IMR-90 (cell line): Measurements from ENCODE around the gene LCN12. TPM values are rescaled to one million over a fixed set of nuclear protein-coding genes. Genes with fewer than 3 reads are reported as not detected.

Experiments
- ATAC-seq: fragments of 200-7000 bp; cut with Tn5 transposase; 2 replicates; pipeline ENCODE4 v1.9.1; 2020; ENCODE audit warnings: low read depth, mild to moderate bottlenecking, moderate library complexity
- BruUV-seq: library from RNA; stranded (reverse); fragments of 400-500 nt; replicated peaks from 2 replicates; lab custom pipeline; 2021; lab: Mats Ljungman, UMichigan
- CTCF ChIA-PET: fragments of 300-600 bp; formaldehyde crosslinking; extraction: SDS; loops from one replicate; lab custom pipeline; 2021; ENCODE audit warnings: antibody characterized with exemption; lab: Yijun Ruan, JAX
- POLR2A ChIA-PET: fragments of 300-600 bp; sonication (Branson Sonifier 250); formaldehyde crosslinking; loops from one replicate; lab custom pipeline; 2022; ENCODE audit warnings: antibody characterized with exemption; ENCODE audit not compliant: unreplicated experiment; lab: Charles Lee
- DNase-seq: peaks from one replicate; pipeline ENCODE4 v3.0.0; 2013
- H2AFZ ChIP-seq: replicated peaks from 2 replicates; pipeline ENCODE3; 2013; ENCODE audit warnings: low read length, mild to moderate bottlenecking; ENCODE audit not compliant: poor library complexity
- H2AK5ac ChIP-seq: 2 replicates; pipeline ENCODE4 v1.6.1; 2013; ENCODE audit warnings: low read depth, low read length, inconsistent platforms
- H2AK9ac ChIP-seq: replicated peaks from 2 replicates; pipeline ENCODE3; 2013; ENCODE audit warnings: mild to moderate bottlenecking, low read depth, low read length, moderate library complexity; ENCODE audit not compliant: poor library complexity
- H2BK120ac ChIP-seq: 2 replicates; pipeline ENCODE4 v1.6.1; 2013; ENCODE audit warnings: low read depth, low read length, inconsistent platforms
- H2BK15ac ChIP-seq: 3 replicates; pipeline ENCODE4 v1.6.1; 2013; ENCODE audit warnings: low read depth, low read length, inconsistent platforms
- H2BK20ac ChIP-seq: 2 replicates; pipeline ENCODE4 v1.6.1; 2013; ENCODE audit warnings: low read depth, mild to moderate bottlenecking, inconsistent platforms, low read length, moderate library complexity
- H2BK5ac ChIP-seq: 2 replicates; pipeline ENCODE4 v1.6.1; 2013; ENCODE audit warnings: mild to moderate bottlenecking, low read depth, low read length, inconsistent platforms; ENCODE audit not compliant: poor library complexity, severe bottlenecking
- H3K14ac ChIP-seq: replicated peaks from 2 replicates; pipeline ENCODE4 v1.6.1; 2013; ENCODE audit warnings: low read depth, low read length, inconsistent platforms
- H3K18ac ChIP-seq: 2 replicates; pipeline ENCODE4 v1.6.1; 2013; ENCODE audit warnings: low read depth, low read length, control low read depth
- H3K23ac ChIP-seq: 2 replicates; pipeline ENCODE4 v1.6.1; 2013; ENCODE audit warnings: low read depth, low read length, inconsistent platforms
- H3K27ac ChIP-seq: 2 replicates; pipeline ENCODE4 v1.5.1; 2013; ENCODE audit warnings: mild to moderate bottlenecking, control low read depth, low read length; ENCODE audit not compliant: insufficient read depth
- H3K27me3 ChIP-seq: 2 replicates; pipeline ENCODE4 v1.6.1; 2013; ENCODE audit warnings: low read length; ENCODE audit not compliant: control insufficient read depth, insufficient read depth
- H3K36me3 ChIP-seq: 2 replicates; pipeline ENCODE4 v1.6.1; 2013; ENCODE audit warnings: low read length, mixed read lengths; ENCODE audit not compliant: control insufficient read depth, insufficient read depth
- H3K4ac ChIP-seq: 2 replicates; pipeline ENCODE4 v1.6.1; 2013; ENCODE audit warnings: low read depth, low read length, inconsistent platforms
- H3K4me1 ChIP-seq: 2 replicates; pipeline ENCODE4 v1.6.1; 2013; ENCODE audit warnings: low read length, mixed read lengths; ENCODE audit not compliant: control insufficient read depth, insufficient read depth
- H3K4me2 ChIP-seq: 2 replicates; pipeline ENCODE4 v1.6.1; 2013; ENCODE audit warnings: low read depth, mild to moderate bottlenecking, control low read depth, low read length, moderate library complexity
- H3K4me3 ChIP-seq: 2 replicates; pipeline ENCODE4 v1.5.1; 2013; ENCODE audit warnings: low read depth, mild to moderate bottlenecking, control low read depth, low read length, moderate library complexity; ENCODE audit not compliant: insufficient read depth
- H3K56ac ChIP-seq: 2 replicates; pipeline ENCODE4 v1.6.1; 2013; ENCODE audit warnings: low read length, inconsistent platforms; ENCODE audit not compliant: insufficient read depth; ENCODE audit errors: extremely low read depth
- H3K79me1 ChIP-seq, 2 experiments: 2 replicates each; pipeline ENCODE4 v1.6.1; 2013; ENCODE audit warnings: low read length in 2 of 2, inconsistent platforms in 1 of 2, low read depth in 1 of 2
- H3K9ac ChIP-seq: 2 replicates; pipeline ENCODE4 v1.6.1; 2013; ENCODE audit warnings: low read depth, low read length, control low read depth
- H3K9me1 ChIP-seq: 2 replicates; pipeline ENCODE4 v1.6.1; 2013; ENCODE audit warnings: low read length, inconsistent platforms; ENCODE audit not compliant: insufficient read depth
- H3K9me3 ChIP-seq: 2 replicates; pipeline ENCODE4 v1.6.1; 2013; ENCODE audit warnings: low read length; ENCODE audit not compliant: control insufficient read depth, insufficient read depth
- H4K20me1 ChIP-seq: 2 replicates; pipeline ENCODE4 v1.6.1; 2013; ENCODE audit warnings: low read length, inconsistent platforms; ENCODE audit not compliant: insufficient read depth
- H4K5ac ChIP-seq: 2 replicates; pipeline ENCODE4 v1.6.1; 2013; ENCODE audit warnings: mild to moderate bottlenecking, low read depth, low read length, control low read depth
- H4K8ac ChIP-seq, 2 experiments: 2 replicates each; pipeline ENCODE4 v1.6.1; 2013; ENCODE audit warnings: low read depth in 2 of 2, low read length in 2 of 2, control low read depth in 1 of 2, inconsistent platforms in 1 of 2
- H4K91ac ChIP-seq: 2 replicates; pipeline ENCODE4 v1.6.1; 2013; ENCODE audit warnings: low read depth, low read length, inconsistent platforms; ENCODE audit not compliant: insufficient read depth
- BHLHE40 ChIP-seq: fragments of 150-350 bp; IDR thresholded peaks from 2 replicates; pipeline ENCODE4 v1.6.1; 2016; ENCODE audit warnings: mild to moderate bottlenecking, low read depth, low read length
- CEBPB ChIP-seq: IDR thresholded peaks from 2 replicates; pipeline ENCODE4 v1.6.1; 2012; ENCODE audit warnings: low read depth, low read length, improper control_type of control experiment
- CHD1 ChIP-seq: IDR thresholded peaks from 2 replicates; pipeline ENCODE4 v1.6.1; 2012; ENCODE audit warnings: low read depth, low read length, improper control_type of control experiment
- FOS ChIP-seq: fragments of 150-350 bp; IDR thresholded peaks from 2 replicates; pipeline ENCODE4 v1.6.1; 2016; ENCODE audit warnings: low read depth, low read length
- MAFK ChIP-seq: IDR thresholded peaks from 2 replicates; pipeline ENCODE4 v1.6.1; 2012; ENCODE audit warnings: low read depth, low read length, improper control_type of control experiment
- MXI1 ChIP-seq: IDR thresholded peaks from 2 replicates; pipeline ENCODE4 v1.6.1; 2012; ENCODE audit warnings: low read depth, mild to moderate bottlenecking, low read length, moderate library complexity, borderline replicate concordance
- NFE2L2 ChIP-seq: fragments of 150-350 bp; IDR thresholded peaks from 2 replicates; pipeline ENCODE4 v1.6.1; 2016; ENCODE audit warnings: low read depth, mild to moderate bottlenecking, low read length
- POLR2A ChIP-seq: IDR thresholded peaks from 2 replicates; pipeline ENCODE4 v1.6.1; 2012; ENCODE audit warnings: mild to moderate bottlenecking, low read depth, low read length
- RAD21 ChIP-seq: IDR thresholded peaks from 2 replicates; pipeline ENCODE4 v1.6.1; 2012; ENCODE audit warnings: low read length, improper control_type of control experiment
- RCOR1 ChIP-seq: IDR thresholded peaks from 2 replicates; pipeline ENCODE4 v1.6.1; 2012; ENCODE audit warnings: mild to moderate bottlenecking, low read length, improper control_type of control experiment; ENCODE audit not compliant: insufficient replicate concordance
- RFX5 ChIP-seq: IDR thresholded peaks from 2 replicates; pipeline ENCODE4 v1.8.0; 2012; ENCODE audit warnings: low read depth, mild to moderate bottlenecking, low read length, moderate library complexity
- SMC3 ChIP-seq: fragments of 150-350 bp; IDR thresholded peaks from 2 replicates; pipeline ENCODE4 v1.6.1; 2016; ENCODE audit warnings: low read depth, mild to moderate bottlenecking, antibody characterized with exemption, low read length, moderate library complexity
- WGBS, 2 experiments: methylation state at CpG; one replicate each; pipeline versions ENCODE4 v1.1.5 to v1.1.7; 2013; ENCODE audit warnings: missing lambda C conversion rate in 2 of 2; ENCODE audit not compliant: insufficient read length in 1 of 2; ENCODE audit errors: extremely low coverage in 2 of 2; 5-methylcytosine and 5-hydroxymethylcytosine counted together
- dilution Hi-C: fragments of 300-500 bp; cut with HindIII; formaldehyde crosslinking; loops from one replicate; pipeline ENCODE4 v1.14.3; 2018; ENCODE audit warnings: low sequenced_read_pairs; ENCODE audit not compliant: unreplicated experiment
- in situ Hi-C: fragments of 300-500 bp; cut with MboI; formaldehyde crosslinking; loops from 3 replicates; pipeline ENCODE4 v1.14.3; 2019; ENCODE audit warnings: low sequenced_read_pairs, inconsistent platforms, mixed read lengths
- intact Hi-C: fragments of 100-400 bp; cut with micrococcal nuclease; formaldehyde crosslinking; loops from 2 replicates; pipeline ENCODE4 v1.10.0; 2022
- polyA plus RNA-seq, 3 experiments: library from polyadenylated mRNA; depleted of rRNA; stranded (reverse); fragments of >200 nt; gene quantifications; 2 replicates each; pipeline ENCODE4 v1.2.3, GENCODE V29; 2012; ENCODE audit warnings: low replicate concordance in 1 of 3
- total RNA-seq: library from RNA; depleted of rRNA; stranded (reverse); fragments of >200 nt; gene quantifications from 2 replicates; pipeline ENCODE4 v1.2.3, GENCODE V29; 2012
- TF ChIP-seq, protein P1 (sequence below): conservative IDR thresholded peaks from 2 replicates; pipeline ENCODE4 v1.5.1; 2012; ENCODE audit warnings: mild to moderate bottlenecking, low read depth, low read length, improper control_type of control experiment
- TF ChIP-seq, protein P2 (sequence below): fragments of 150-350 bp; IDR thresholded peaks from 2 replicates; pipeline ENCODE4 v1.6.1; 2016; ENCODE audit warnings: low read depth, mild to moderate bottlenecking, low read length, moderate library complexity, borderline replicate concordance

The LCN12 gene
- total and polyA plus RNA-seq, 2 of the 4 experiments (the other 2 are of a cell fraction) = 0.12 TPM; not detected in 1

DNA sequence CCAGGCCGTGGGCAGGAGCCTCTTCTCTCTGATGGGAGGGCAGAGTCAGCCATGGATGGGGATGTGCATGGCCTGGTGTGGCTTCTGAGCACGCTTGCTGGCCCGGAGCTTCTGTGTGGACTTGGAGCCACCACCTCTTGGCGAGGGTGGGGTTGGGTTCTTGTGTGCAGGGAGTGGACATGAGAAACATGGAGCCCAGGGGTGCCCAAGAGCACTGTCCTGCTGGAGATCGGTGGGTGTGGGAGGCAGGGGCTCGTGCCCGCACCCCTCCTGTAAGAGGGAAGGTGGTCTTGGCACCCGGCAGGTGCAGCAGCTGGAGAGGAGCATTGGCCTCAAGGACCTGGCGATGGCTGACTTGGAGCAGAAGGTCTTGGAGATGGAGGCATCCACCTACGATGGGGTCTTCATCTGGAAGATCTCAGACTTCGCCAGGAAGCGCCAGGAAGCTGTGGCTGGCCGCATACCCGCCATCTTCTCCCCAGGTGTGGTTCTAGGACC is 31.3 kb upstream of the LCN12 start:
- Histone ChIP-seq H3K9me3 (no peaks in the 10 kb centered on the region), H3K4ac (no peak overlapping the region), H3K79me1 (peaks cover 6 to 14% of the 10 kb centered on the region in 2 experiments; a peak in 3 of 4 replicates), H3K27me3 (no peaks in the 10 kb centered on the region), H2AK9ac (peak overlapping the region; percentile 28), H2BK20ac (no peak overlapping the region), H2AK5ac (no peak overlapping the region), H3K4me1 (no peaks in the 10 kb centered on the region), H2AFZ (no peak overlapping the region), H3K4me2 (no peak overlapping the region), H2BK15ac (no peak overlapping the region), H4K91ac (no peak overlapping the region), H3K18ac (no peak overlapping the region), H3K14ac (no peak overlapping the region), H3K36me3 (peaks cover 35% of the 10 kb centered on the region), H3K23ac (no peak overlapping the region), H4K8ac (no peak overlapping the region), H3K9me1 (no peaks in the 10 kb centered on the region), H3K27ac (no peak overlapping the region), H3K4me3 (no peak overlapping the region), H3K9ac (no peak overlapping the region), H2BK120ac (no peak overlapping the region), H4K5ac (no peak overlapping the region), H4K20me1 (peaks cover 3% of the 10 kb centered on the region), H2BK5ac (no peak overlapping the region), H3K56ac (no peak overlapping the region)
- in situ Hi-C loops (no loop called here), intact Hi-C loops (no loop called here), dilution Hi-C loops (no loop called here)
- no peak for DNase-seq
- WGBS, 2 experiments = 96% methylated on average over 6 of the region's 14 CpGs; no CpG with 5 or more reads in 1 of the 2 experiments
- ChIA-PET CTCF (no interaction called here), POLR2A (interaction anchor here (0.5 kb wide), 1 partner anchor 199 kb away, joined by 3 read pairs; no protein-coding TSS in a partner anchor)
- ATAC-seq = no peak
- no TSS peak for BruUV-seq
- no peak for TF ChIP-seq BHLHE40
- TF ChIP-seq, protein P1, sequence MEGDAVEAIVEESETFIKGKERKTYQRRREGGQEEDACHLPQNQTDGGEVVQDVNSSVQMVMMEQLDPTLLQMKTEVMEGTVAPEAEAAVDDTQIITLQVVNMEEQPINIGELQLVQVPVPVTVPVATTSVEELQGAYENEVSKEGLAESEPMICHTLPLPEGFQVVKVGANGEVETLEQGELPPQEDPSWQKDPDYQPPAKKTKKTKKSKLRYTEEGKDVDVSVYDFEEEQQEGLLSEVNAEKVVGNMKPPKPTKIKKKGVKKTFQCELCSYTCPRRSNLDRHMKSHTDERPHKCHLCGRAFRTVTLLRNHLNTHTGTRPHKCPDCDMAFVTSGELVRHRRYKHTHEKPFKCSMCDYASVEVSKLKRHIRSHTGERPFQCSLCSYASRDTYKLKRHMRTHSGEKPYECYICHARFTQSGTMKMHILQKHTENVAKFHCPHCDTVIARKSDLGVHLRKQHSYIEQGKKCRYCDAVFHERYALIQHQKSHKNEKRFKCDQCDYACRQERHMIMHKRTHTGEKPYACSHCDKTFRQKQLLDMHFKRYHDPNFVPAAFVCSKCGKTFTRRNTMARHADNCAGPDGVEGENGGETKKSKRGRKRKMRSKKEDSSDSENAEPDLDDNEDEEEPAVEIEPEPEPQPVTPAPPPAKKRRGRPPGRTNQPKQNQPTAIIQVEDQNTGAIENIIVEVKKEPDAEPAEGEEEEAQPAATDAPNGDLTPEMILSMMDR = no peak
- TF ChIP-seq FOS = no peak
- TF ChIP-seq RAD21 = no peak
- no peak for TF ChIP-seq CEBPB
- TF ChIP-seq POLR2A = no peak
- no peak for TF ChIP-seq SMC3
- TF ChIP-seq CHD1 = no peak
- no peak for TF ChIP-seq NFE2L2
- TF ChIP-seq RFX5 = no peak
- no peak for TF ChIP-seq MXI1
- TF ChIP-seq MAFK = no peak
- TF ChIP-seq, protein P2, sequence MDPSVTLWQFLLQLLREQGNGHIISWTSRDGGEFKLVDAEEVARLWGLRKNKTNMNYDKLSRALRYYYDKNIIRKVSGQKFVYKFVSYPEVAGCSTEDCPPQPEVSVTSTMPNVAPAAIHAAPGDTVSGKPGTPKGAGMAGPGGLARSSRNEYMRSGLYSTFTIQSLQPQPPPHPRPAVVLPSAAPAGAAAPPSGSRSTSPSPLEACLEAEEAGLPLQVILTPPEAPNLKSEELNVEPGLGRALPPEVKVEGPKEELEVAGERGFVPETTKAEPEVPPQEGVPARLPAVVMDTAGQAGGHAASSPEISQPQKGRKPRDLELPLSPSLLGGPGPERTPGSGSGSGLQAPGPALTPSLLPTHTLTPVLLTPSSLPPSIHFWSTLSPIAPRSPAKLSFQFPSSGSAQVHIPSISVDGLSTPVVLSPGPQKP = no peak
- no peak for TF ChIP-seq RCOR1
